DMS53 (cell line): ENCODE results near the gene CRACR2A.

Experiments
- DNase-seq: peaks from one replicate; lab custom pipeline; 2025; lab: John Stamatoyannopoulos, UW

Gene CRACR2A

DNA sequence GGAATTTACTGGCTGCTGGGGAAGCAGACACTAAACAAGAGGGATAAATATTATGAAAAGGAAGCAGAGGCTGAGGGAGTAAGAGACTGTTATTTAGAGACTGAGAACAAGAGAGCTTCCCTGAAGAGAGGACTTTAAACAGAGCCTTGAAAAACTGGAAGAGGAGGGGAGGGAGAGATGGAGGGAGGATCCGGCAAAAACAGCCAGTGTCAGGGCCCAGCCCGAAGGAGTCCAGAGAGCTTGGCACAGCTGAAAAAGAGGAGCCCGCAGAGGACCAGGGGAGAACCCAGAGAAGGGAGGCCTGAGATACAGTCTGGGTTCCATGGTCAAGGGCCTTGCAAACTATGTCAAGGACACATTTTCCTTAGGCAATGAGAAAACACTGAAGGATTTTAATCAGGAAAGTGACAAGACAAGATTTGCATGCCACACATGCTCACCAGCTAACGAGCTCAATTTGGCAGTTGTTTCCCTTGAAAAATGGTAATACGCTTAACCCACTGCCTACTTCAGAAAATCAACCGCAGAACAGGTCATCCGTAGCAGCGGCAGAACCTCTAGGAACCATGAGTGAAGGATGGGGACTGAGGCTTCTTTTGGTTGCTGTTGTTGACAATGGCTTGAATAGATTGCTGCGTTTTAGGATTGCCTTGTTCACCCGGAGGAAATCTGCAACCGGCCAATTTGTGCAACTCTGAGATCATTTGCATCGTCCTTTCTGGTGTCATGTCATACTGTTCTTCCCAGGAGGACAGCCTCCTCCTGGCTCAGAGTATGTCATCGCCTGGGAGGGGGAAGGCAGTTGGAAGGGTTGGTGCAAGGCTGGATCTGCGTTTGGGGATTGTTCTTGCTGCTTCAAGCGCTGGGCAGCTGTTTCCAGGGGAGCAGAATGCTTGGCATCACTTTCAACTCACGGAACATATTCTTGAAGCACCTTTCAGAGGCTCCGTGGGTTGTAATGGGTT lies 153.7 kb downstream of the CRACR2A start:
- no peak for DNase-seq

DNA sequence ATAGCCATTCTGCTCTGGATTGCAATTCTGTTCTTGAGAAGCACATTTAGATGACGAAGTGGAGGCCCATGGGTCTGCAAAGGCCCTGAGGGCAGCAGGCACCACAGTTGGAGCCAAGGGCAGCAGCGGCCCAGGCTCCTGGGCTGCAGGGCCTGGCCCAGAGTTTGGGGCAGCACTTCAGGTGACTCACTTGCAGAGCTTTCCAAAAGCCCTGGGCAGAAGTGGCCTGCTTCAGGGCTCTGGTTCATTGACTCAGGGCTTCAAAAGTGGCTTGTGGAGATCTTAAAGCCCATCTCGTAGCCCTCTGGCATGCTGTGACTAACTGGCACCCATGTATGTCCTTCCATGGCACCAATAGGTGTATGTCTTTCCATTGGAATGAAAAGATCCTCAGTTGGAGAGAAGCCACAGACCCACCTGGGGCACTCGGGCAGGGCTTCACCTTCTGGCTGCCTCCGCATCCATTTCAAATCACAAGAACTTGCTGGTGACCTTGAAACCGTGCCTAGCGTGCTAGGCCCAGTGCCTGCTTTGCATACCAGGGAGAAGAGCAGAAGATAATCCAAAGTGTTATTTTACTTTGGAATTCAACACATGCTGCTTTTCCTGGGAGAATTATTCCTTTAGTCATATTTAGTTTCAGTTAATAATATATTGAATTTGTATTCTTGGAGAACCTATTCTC lies 155.2 kb downstream of the CRACR2A start:
- DNase-seq, result no peak

DNA sequence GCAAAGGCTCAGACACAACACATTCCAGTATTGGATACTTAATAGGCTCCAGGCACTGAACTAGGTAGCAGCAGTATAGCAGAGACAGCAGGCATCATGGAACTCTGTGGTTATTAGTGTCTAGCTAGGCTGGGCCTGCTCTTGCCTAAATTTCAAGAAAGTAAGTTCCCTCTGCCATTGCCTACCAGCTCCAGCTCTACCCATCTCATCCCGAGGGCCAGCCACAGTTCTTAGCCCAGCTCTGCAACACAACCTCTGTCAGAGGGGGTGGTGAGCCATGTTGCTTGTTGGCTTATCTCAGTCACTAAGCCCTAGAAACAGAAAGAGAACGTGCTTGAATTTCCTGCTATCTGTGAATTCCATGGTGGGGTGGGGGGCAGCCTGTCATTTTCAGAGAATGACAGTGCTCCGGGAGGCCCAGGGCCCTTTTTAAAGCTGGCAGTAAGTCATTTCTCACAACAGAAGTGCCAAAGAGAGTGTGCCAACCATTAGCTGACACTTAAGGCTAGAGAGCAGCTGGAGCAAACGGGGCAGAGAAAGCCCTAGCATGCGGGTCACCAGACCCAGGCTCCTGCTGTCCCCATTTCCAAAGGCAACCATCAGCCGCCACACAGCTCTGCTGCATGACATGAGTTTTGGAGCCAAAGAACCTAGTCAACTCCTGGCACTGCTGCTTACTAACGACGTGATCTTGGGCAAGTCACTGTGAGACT lies 156.1 kb downstream of the CRACR2A start:
- no peak for DNase-seq

DNA sequence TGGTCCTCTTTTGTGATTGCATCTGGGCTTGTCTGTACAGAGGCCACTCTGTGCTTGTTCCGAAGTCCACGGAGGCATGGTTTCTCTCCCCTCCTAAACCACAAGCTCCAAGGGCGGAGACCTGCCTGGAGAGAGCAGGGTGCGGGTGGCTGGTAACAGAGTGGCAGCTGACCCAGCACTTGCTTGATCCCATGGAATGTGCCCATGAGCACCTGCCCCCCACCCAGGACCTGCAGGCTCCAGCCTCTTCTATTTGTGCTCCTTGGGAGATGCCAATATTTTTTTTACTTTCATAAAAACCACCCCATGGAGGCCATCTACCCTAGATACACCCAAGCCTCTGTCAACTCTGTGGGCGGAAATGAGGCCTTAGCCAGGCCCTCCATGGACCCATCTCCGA lies 157.2 kb downstream of the CRACR2A start:
- DNase-seq, result no peak

DNA sequence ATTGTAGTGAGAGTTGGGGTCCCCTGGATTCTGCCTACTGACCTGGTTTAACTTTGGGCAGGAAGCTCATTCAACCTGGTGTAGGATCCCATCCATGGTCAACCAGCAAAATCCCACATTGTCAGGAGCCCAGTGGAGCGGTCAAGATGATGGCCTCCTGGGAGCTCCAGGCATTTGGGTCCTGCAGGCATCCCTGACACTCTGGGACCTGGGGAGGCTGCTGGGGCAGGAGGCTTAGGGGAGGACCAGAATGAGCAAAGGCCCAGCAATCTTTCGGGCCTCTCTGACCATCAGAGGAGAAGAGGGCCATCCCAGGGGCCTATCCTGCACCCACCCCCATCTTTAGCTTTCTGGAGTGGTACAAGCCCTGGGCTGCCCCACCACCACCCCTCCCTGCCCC lies 157.9 kb downstream of the CRACR2A start:
- no peak for DNase-seq

DNA sequence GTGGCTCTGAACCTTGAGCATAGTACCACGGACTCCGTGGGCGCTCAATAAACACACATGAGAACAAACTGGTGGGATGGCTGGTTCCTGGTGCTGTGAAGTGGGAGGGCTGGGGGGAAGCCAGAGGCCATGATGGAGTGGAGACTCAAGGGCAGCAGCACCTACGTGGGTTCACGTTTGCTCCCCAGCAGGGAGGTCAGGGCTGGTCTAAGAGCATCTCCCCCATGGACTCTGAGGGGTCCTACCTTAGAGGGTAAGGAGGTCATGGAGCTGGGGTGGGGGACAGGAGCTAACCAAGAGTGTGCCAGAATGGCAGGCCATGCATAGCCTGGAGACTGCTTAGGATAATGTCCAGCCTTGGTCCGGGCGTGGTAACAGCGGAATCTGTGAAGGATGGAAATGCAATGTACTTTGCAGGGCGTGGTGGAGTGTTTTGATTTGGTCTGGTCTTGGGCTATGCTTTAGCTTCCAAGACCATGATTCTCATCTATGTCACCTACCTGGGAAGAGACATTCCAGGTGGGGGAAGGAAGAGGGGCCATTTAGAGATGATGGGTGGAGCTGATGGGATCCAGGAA lies 158.9 kb downstream of the CRACR2A start:
- no peak for DNase-seq

DNA sequence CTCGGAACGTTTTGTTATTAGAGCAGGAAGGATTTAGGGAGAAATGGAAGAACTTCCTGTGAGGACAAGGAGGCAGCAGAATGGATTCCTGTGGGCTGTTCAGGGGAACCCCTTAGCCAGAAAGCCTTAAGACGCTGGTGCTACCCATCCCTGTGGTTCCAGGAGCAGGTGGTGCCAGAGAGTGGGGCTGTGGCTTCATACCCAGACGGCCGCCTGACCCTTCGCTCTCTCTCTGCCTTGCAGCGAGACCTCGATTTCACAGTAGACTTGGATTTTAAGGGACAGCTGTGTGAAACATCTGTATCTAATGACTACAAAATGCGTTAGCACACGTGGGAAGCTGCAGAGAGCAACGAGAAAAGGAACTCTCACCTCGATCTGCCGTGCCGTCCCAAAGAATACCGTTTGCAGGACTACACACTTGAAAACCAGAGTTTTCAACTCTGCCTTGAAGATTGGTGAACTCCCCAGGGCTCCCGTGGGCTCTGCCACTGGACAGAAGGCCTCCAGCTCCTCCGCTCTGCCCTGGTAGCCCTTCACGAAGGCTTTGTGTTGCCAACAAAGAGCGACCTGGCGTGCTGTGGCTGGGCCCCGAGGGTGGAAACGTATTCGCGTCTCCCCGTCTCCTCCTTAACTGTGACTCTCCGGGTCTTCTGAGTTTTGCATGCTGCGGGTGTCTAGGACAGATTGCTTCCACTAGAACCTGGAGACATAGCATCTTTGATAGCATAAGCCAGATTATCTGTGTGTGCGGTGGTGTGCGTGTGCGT lies 159.9 kb downstream of the CRACR2A start:
- DNase-seq, result no peak

DNA sequence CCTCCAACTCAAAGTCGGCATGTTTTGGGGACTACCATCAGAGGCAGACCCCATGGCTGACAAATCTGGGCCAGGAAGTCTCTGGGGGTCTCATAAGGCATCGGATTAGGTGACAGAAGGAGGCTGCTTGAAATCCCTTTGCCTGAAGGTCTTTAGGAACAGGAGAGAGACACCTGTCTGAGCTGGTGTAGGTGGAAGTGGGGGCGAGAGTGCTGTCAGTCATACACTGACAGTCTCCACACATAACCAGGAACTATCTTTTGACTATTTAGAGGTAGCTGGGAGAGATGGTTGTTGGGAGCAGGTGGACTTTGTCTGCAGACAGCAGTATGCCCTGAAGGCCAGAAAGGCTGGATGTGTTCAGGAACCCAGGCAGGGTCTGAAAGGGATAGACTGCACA lies 163.2 kb downstream of the CRACR2A start:
- DNase-seq, result no peak

DNA sequence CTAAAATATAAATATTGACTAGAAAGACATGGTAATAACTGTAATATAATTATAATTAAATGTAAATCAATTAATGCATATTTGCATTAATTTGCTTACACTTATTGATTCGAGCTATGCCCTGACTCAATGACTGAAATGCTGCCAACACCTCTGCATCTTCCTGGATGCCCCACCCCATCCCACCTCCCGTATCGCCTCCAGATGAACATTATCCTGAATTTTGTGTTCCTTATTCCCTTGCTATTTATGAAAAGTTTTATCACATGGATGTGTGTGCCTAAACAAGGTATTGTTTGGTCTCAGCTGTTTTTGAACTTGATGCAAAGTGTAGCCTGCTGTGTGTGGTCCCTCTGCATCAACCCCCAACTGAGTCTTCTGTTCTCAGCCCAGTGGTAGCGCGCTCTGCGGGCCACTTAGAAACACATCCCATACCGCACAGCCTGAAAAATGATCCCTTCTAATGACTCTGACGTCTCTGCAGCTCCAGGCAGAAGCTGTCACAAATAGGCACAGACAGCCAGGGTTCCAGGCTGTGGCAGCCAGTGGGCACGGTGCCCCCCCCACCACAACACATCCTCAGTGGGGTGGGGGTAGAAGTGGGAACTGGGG lies 165.4 kb downstream of the CRACR2A start:
- no peak for DNase-seq

DNA sequence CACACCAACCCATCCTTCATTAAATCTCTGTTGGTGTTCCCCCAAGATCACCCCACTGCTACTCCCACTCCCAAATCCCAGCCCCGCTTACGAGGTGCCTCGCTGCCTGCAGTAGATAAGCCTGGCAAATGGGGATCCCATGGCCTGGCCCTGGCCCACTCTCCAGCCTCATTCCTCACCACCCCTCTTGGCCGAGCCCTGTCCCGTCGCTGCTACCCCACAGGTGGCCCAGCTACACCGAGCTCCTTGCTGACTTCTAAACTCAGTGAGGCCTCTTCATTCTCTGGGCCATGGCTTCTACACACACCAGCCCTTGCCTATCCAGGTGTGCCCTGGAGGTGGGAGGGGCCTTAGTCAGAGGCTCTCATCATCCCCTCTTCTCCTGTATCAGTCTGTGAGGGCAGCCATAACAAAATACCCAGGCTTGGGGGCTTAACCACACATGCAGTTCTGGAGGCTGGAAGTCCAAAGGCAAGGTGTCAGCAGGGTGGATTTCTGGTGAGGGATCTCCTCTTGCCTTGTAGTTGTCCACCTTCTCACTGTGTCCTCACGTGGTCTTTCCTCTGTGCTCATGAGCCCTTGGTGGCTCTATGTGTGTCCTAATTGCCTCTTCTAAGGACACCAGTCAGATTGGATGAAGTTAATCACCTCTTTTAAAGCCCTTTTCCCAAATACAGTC lies 169.1 kb downstream of the CRACR2A start:
- no peak for DNase-seq

DNA sequence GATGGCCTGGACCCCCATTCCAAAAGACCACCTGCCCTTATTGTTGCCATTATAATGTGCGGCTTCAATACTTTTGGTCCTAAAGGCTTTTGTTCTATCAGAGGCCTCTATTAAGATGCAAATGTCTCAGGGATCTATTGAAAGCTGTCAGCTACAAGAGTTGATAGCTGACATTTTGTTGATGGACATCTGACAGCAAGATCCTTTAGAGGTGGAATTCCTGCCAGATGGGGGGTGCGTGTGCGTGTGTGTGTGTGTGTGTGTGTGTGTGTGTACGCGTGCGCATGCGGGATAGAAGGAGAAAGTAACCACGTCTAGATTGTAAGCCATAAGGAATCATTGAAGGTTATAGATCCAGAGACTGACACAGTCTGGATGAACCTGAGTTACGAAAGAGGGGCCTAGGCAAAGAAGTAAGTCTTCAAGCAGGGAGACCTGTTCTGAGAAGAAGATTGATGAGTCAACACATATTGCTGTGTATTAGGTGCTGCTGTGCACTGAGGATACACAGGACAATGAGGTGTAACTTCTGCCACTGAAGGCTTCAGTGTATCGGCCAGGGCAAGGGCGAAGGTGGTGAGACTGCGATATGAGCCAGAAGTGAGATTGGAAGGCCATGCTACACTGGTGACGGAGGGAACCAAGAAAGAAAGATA lies 172.7 kb downstream of the CRACR2A start:
- no peak for DNase-seq

DNA sequence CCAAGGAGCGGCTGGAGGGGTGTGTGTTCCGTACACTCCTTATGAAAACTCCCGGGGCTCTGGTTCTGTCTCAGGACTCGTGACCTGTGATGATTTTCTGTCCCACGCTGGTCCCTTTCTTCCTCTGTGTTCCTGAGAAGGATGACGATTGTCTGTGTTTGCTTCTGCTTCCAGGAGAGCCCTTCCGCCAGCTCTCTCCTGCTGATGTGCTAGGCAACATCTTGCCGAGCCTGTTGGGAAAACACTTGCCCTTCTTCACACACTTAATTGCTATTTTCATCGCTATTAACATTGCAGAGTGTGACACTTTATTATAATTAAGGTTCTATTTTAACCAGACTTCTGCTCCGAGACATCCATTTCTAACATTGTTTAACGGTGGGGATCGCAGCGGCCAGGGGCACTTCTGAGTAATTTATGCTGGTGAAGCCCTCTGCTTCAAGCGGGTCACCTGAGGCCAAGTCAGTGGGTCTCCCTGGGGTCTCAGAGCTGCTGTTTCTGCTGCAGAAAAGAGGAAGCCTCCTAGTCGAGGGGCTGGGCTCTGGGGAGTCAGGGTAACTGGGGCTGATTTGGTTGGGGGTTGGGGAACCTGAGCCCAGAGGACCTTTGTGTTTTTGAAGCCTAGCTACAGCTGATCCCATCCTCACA lies 173.3 kb downstream of the CRACR2A start:
- DNase-seq, result no peak

DNA sequence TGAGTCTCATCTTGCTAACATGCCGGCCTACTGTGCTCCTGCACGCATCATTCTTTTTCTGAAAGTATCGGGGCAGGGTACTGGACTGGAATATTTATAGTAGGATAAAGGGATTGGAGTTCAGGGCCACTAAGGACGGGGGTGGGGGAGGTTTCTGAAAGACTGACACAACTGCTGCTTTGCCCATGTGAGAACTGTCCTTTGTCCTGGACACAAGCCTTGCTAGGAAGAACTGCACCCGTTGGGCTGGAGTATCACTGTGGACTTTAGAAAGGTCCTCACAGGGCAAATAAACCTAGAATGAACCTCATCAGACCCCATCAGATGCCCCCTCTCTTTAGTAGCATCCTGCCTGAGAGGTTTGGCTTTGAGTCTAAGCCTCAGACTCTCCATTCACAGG lies 174.4 kb downstream of the CRACR2A start:
- no peak for DNase-seq

DNA sequence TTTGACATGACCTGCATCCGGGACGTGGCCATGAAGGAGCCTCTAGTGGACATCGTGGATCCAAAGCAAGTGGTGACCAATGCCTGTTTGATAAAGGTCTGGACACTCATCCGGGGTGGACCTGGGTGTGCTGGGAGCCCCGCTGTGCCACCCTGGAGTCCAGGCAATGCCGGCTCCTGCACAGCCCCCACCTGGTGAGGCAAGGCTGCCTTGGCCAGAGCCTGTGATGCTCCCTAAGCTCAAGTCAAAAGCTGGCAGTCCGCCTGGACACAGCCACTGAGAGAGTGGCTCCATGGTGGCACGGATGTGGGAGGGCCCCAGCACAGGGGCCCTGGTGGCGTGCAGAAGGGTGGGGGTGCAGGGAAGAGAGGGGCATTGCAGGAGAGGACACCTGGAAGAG lies 176.0 kb downstream of the CRACR2A start:
- DNase-seq, result no peak

DNA sequence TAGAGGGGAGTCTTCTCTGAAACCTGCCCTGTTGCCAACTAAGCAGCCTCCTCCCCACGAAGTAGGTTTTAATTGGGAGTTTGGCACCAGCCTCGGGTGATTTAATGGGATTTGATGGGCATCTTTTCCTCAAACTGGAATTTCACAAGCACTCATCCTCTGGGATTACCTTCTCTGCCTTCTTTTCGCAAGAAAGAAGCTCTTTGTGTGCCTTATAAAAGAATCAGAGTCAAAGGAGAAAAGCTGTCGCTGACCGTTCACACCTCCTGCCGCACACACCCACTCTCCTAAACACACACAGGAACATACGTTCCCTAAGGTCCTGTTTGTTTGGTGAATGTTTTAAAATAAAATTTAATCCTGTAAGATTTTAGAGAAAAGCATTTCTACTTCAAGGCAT lies 177.9 kb downstream of the CRACR2A start:
- DNase-seq, result no peak

DNA sequence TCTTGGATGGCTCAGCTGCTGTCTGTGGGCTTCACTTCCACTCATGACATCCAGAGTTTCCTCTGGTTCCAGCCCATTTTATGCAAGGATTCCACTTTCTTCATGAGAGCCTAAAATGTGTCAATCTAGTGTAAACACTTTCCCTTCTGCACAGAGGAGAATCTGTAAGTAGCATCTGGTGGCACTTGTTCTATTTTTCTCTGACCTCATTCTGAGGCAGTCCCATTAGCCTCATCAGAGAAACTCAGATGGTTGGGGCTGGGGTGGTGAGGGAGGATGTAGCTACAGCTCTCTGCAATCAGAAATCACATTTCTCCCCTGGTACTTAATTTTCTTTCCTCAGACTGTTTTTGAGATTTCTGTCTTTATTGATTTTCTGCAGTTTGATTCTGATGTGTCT lies 180.3 kb downstream of the CRACR2A start:
- peak; percentile 75 for DNase-seq

DNA sequence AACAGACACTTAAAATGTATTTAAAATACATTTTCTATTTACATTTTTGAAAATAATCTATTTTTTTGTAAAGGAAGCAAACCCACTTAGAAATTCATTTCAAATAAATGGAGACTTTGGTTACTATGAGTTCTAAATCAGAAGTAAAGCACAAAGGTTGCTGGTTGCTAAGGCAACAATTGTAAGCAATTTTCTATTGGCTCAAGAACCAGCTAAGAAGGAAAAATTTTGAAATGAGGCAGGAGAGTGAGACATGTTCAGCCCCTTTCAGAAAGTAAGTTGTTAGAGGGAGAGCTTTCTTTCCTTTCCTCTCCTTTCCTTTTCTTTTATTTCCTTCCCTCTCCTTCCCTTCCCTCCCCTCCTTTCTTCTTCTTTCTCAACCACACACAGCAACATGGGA lies 181.2 kb downstream of the CRACR2A start:
- peak; percentile 71 for DNase-seq

DNA sequence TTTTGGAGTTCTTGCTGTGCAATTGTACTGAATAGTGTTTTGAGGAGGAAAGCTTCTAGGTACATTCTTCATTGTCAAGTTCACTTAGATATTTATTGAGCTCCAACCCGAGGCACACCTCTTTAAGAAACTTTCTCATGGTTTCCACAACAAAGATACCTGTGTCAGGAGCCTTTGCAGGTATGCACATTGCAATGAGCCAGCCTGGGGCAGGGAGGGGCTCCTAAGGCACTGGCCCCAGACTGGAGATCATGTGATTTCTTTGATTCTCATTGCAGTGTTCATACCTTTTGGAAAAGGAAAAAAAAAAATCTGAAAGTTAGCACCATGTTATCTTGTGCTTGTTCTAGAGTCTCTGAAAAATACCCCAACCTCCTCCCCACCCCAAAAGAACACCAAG lies 181.6 kb downstream of the CRACR2A start:
- DNase-seq, result no peak

DNA sequence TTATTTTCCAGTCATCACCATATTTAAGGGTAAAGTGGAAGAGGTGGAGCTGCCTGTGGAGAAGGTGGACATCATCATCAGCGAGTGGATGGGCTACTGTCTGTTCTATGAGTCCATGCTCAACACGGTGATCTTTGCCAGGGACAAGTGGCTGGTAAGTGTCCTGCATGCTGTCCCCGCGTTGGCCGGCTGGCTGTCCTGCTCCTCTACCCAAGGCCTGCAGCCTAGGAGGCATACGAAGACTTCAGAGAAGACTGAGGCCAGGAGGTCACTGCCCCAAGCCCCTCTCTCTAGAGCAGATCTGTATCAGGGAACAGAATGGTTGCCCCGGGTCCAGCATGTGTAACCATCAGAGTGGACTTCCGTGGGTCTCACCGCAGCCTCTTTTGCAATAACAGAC lies 184.2 kb downstream of the CRACR2A start:
- no peak for DNase-seq

DNA sequence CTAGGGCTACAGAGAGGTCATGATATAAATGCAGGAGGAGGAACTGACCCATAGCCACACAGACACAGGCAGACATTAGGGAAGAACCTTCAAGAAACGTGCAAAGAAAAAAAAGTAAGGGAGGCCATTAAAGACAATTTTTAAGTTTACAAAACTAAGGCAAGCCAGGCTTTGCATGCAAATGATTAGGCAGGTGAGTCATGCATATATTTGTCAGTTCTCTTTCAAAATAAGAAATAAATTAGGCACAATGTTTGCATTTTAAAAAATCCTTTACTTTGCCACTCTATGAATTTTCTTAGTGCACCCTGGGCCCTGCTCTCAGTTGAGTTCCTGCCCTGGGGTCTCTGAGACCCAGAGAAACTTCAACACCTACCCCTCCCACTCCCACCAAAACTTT lies 186.9 kb downstream of the CRACR2A start:
- DNase-seq, result no peak
